ENCODE data around the gene NME5.

DNA sequence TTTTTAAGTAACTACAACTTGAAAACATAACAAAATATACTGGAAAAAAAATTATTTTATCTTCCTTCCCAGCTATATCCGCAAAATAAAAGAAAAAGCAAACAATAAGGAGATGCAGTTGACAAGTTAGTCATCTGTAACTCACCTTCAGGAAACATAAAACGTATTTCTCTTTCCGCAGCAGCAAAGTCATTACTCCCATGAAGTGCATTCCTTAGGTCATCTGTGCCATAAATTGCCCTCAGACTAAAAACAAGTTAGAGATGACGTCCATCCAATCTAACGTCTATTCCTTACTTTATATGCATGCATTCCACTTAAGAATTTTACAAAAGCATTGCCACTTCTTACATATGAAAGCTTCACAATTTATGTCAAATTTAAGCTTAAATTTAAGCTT, 10.9 kb downstream of the NME5 start:
- TF ChIP-seq, protein P1, sequence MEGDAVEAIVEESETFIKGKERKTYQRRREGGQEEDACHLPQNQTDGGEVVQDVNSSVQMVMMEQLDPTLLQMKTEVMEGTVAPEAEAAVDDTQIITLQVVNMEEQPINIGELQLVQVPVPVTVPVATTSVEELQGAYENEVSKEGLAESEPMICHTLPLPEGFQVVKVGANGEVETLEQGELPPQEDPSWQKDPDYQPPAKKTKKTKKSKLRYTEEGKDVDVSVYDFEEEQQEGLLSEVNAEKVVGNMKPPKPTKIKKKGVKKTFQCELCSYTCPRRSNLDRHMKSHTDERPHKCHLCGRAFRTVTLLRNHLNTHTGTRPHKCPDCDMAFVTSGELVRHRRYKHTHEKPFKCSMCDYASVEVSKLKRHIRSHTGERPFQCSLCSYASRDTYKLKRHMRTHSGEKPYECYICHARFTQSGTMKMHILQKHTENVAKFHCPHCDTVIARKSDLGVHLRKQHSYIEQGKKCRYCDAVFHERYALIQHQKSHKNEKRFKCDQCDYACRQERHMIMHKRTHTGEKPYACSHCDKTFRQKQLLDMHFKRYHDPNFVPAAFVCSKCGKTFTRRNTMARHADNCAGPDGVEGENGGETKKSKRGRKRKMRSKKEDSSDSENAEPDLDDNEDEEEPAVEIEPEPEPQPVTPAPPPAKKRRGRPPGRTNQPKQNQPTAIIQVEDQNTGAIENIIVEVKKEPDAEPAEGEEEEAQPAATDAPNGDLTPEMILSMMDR (IDR thresholded peaks at IDR 0.05), result no peak
- TF ChIP-seq POLR2A (IDR thresholded peaks at IDR 0.05), result no peak

Measured in prostate gland (tissue), 2 donors.